ENCODE measurements around the gene VIT.

The VIT gene, protein sequence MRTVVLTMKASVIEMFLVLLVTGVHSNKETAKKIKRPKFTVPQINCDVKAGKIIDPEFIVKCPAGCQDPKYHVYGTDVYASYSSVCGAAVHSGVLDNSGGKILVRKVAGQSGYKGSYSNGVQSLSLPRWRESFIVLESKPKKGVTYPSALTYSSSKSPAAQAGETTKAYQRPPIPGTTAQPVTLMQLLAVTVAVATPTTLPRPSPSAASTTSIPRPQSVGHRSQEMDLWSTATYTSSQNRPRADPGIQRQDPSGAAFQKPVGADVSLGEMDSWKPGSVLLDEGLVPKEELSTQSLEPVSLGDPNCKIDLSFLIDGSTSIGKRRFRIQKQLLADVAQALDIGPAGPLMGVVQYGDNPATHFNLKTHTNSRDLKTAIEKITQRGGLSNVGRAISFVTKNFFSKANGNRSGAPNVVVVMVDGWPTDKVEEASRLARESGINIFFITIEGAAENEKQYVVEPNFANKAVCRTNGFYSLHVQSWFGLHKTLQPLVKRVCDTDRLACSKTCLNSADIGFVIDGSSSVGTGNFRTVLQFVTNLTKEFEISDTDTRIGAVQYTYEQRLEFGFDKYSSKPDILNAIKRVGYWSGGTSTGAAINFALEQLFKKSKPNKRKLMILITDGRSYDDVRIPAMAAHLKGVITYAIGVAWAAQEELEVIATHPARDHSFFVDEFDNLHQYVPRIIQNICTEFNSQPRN

DNA sequence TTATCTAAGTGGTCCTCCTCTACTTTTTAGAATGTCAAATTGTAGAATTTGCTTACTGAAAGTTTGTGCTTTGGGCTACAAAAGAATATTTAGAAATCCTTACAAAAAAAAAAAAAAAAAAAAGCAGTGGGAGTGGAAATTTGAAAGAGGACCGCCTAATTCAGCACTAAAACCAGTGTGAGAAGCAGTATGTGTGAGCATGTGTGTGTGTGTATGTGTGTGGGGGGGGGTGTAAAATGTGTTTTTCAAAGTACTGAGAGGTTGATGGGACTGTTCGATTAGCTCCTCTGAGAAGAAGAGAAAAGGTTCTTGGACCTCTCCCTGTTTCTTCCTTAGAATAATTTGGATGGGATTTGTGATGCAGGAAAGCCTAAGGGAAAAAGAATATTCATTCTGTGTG lies at the start of gene VIT:
VIT (plus strand) TSS at position 175 of the 400 bp plus-strand sequence. CDS start 19,664 bp downstream, outside the sequence.
- DNase-seq (ENCODE audit: low spot score), result no peak

DNA sequence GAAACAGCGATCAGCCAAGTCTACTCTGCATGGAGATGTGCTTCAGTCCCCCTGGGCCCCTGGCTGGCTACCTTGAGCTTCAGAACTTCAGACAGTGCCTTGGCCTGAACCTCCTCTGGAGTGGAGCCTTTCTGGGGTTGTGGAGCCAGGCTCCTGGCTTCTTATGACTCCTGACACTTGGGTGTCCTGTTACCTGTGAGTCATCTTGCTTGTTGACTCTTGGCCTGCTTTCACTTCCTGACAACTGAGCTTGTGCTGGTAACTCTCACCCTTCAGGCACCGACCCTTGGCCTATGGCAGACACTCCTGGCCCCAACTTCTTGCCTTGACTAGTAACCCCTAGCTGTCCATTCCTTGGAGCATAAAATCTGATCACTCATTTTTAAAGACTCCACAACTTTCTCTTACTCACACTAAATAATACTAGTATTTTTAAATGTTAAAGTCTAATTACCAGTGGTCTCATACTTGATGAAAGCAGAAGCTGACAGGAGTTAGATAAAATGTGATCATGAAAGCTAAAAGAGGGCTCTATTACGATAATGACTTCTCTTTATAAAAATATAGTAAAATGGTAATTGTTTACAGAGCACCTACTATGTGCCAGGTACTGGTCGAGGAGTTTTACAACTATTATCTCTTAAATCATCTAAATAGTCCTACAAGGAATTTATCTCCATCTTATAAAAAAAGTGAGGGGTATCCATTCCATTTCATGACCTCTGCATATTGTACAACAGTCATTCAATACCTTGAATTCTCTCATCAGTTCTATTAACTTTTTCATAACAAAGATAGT lies 46.3 kb upstream of the VIT start:
- no peak for DNase-seq (ENCODE audit: low spot score)

DNA sequence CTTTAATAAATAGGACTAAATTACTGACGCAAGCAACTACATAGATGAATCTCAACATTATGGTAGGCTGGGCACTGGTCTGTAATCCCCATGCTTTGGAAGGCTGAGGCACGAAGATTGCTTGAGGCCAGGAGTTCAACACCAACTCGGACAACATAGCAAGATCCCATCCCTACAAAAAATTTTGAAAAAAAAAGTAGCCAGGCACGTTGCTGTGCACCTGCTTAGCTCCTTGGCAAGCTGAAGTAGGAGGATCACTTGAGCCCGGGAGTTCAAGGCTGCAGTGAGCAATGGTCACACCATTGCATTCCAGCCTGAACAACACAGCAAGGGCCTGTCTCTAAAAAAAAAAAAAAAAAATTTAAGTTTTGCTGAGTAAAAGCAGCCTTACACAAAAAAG lies 43.4 kb upstream of the VIT start:
- no peak for DNase-seq (ENCODE audit: low spot score)

DNA sequence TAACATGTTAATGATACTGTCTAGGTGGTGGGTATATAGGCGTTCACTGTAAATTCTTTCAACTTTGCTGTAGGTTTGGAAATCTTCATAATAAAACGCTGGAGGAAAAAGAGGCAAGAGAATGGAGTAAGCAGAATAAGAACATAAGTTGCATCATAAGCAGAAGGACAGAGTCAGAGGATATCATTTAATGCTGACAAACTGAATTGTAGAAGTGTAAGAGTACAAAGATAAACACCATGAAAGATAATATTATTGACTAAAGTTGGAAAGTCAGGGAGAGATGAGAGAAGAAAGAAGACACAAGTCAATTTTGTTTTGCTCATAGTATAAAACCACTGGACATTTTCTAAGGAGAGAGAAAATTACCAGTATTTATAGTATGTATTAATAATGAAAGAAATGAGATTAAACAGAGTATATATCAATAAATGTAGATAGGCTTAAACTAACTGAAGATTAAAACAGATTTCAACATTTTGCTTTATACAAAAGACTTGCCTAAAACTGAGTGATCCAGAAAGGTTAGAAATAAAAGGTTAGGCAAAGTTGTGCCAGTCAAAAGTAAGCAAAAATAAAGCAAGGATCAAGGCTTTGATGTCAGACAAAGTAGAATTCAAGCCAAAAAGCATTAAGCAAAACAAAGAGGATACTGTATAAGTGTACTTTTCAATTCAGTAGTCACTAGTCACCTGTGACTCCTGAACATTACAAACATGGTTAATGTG lies 42.4 kb upstream of the VIT start:
- DNase-seq (ENCODE audit: low spot score), result no peak

DNA sequence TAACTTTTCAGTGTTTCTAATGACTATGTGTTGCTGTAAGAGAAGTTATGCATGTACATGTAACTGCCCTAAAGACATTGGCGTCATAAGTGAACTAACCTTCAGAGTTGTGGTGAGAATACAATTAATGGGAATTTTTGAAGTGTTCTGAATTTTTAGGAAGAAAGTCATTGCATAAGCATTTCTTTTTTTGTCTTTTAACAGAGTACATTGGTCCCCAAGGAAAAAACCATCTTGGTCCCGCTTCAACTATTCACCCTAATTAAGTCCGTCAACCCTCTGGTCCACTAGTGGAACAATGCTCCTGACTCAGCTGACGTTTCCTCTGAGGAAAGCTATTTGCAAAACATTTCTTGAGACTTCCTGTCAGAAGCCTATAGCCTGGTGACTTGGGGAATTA lies 41.1 kb upstream of the VIT start:
- no peak for DNase-seq (ENCODE audit: low spot score)

DNA sequence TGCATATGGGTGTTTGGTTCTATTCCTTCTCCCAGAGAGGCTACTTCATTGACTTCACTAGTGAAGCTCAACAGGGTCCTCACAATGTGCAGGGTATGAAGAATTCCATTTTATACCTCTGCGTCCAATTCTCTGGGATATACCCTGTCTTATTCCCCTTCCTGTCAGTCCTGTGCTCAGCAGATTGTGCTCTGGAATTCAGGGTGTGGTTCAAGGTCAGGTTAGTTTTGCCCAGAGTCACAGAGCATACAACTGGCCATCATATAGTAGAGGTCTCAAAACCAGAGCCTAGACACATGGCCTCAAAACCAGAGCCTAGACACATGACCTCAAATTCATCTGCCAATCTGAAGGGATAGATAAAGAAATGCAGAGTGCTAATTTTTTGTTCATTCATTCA lies 38.8 kb upstream of the VIT start:
- DNase-seq (ENCODE audit: low spot score), result no peak

DNA sequence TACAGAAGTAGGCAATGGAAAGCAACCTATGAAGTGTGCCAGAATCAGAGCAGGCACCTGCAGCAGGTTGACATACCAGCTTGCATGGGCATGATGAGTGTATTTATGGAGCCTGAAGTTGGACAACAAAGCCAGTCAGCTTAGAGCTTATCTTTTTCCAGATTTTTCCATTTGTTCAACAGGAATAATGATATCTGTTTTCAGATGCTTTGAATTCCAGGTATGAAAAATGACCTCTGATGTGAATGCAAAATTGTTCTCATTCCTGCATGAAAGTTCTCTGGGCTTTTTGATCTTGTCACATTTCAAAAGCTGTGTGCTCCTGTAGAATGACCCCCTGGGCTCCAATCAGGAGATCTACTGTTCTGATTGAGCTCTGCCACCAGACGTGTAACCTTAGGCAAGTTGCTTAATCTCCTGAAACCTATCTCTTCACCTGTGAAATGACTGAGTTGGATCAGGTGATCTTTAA lies 38.2 kb upstream of the VIT start:
- DNase-seq (ENCODE audit: low spot score), result no peak

DNA sequence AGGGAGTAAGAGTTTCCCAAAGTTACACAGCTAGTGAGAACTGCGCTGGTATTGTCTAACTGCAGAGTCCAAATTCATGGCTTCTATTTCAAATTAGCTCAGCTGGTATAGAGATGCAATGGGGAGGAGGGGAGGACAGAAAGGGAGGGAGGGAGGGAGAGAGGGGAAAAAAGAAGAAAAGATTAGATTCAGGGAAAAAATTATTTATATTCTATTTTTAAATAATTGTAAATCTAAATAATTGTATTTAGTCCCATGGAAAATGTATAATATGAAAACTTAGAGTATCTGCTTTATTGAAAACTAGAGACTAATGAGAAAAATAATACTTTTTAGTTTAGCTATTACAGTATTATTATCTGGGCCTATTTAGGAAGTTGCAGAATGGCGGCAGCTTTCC lies 37.3 kb upstream of the VIT start:
- DNase-seq (ENCODE audit: low spot score), result no peak

DNA sequence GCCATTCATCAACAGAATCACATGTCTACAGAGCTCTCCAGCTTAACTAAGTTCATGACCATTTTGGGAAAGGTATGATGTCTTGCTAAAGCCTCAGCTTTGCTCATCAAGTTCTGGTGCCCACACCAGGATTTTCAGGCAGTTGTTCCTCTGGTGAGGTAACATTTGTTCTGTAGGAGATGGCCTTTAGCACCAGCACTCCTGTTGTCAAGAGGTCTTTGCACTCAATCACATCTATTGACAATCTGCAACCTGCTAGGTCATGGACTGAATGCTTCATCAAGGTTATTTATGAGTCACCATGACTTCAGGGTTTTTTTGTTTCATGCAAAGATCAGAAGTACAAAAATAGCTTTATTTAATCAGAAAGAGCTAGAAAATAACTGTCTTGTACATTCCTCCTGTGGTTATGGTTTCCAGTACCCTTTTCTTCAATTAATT lies 36.6 kb upstream of the VIT start:
- DNase-seq (ENCODE audit: low spot score), result no peak

DNA sequence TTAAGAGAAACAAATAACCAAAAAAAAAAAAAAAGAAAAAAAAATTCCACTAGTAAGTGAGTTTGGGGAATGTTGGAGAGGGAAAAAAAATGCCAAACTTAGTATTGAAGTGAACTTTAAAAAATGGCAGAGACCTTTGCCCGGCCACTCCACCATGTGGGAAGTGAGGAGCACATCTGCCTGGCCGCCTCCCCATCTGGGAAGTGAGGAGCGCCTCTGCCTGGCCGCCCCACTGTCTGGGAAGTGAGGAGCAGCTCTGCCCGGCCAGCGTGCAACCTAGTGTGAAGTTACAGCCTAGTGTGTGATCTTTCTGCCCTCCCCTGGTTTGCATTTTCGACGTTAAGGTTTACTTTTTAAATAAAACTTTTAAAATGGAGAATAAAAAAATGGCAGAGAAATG lies 33.9 kb upstream of the VIT start:
- DNase-seq (ENCODE audit: low spot score), result no peak

DNA sequence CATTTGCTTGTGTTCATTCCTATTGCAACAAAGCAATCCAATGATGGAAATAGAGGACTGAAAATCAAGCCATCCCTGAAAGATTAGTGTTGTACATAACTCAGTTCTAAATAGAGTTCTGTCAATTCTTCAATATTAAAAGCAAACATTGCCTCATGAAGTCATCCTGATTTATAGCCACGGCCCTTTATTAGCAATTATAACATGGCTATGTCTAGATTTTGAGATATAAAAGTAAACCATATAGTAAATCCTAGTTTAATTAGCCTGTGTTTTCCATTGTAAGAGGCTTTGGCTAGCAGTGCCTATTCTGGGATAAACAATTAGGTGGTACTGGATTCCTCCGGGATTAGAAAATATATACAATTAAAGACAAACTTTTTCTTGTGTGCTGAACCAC lies 33.2 kb upstream of the VIT start:
- no peak for DNase-seq (ENCODE audit: low spot score)

DNA sequence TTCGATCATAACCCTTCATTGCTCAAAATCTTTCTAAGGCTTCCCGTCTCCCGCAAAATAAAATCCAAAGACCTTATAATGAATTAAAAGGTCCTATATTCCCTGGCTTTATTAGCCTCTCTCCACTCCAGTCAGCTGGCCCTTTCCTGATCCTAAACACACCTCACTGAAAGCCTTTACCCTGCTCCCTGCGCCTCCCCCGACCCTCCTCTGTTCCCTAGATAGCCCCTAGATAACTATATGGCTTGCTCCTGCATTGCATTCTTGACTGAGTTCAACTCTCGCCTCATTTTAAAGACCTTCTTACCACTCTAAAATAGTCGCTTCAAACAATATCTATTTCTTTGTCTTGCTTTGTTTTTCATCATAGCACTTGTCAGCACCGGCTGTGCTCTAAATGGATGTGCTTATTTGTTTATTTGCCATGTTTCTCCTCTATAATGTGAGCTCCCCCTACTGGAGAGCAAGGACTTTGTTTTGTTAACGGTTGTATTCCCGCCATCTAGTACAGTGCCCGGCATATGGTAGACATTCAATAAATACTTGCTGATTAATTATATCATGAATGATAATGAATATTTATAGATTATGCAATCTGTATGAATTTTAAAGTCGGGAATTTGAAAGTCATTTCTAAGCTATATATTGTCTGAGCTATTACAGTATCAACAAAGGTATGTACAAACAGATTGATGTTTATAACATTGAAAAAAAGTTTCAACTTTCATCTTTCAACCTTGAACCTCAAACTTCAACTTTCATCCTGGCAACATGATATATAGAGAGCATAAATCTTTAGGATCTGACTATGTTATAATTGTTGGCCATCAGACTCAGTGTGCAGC lies 32.4 kb upstream of the VIT start:
- DNase-seq (ENCODE audit: low spot score), result peak; percentile 37

DNA sequence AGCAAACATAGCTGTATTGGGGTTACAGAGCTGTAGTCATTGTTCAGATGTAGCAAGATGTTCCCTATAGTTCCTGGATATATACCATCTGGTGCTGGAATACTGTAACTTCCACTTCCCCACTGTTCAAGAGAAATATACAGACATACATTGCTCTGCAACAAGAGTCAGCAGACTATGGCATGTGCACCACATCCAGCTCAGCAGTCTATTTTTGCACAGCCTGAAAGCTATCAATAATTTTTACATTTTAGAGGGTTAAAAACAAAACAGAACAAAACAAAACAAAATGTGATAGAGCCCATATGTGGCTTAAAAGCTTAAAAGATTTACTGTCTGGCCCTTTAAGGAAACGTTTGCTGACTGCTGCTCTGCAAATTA lies 31.8 kb upstream of the VIT start:
- no peak for DNase-seq (ENCODE audit: low spot score)

DNA sequence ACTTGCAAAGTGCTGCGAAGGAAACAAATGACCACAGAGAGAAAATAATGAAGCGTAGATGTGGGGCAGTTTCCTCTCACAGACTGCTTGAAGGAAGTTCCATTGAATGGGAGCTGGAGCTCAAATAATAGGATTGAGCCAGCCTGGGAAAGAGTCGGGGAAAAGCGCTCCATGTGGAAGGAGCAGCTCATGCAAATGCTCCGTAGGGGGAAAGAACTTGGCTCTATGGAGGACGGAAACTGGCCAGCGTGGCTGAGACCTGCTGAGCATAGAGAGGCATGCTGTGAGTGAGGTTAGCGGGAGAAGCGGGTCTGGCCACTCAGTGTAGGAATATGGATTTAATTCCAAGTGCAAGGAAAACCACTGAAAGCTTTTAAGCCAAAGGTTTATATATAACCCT lies 28.6 kb upstream of the VIT start:
- DNase-seq (ENCODE audit: low spot score), result no peak

DNA sequence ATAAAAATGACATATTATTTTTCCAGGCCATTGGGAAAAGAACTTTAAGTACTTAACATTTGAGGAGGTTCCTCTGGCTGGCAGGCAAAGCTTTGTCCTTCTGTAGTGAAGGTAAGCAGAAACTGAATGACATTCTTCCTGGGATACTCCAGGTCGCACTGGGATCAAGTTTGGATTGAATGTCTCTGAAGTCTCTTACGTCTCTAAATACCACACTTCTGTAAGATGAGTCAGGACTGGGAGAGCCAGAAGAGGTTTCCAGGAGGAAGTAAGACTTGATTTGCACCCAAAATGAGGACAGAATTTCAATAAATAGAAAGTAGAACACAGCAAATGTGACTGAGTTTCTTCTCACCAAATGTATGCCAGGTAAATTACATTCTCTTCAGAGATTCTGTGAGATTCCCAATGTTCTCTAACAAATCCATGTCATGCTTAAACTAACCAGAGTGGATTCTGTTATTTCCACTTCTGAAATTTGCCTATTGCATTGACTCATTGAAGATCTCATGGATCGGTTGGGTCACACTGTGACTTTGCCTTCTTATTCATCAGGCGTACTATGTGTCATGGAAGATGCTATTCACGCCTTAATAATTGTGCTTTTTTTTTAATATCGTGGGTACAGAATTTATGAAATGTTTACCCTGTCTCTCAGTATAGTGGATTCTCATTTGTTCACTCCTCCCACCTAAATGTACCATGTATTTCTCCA lies 25.5 kb upstream of the VIT start:
- DNase-seq (ENCODE audit: low spot score), result no peak

DNA sequence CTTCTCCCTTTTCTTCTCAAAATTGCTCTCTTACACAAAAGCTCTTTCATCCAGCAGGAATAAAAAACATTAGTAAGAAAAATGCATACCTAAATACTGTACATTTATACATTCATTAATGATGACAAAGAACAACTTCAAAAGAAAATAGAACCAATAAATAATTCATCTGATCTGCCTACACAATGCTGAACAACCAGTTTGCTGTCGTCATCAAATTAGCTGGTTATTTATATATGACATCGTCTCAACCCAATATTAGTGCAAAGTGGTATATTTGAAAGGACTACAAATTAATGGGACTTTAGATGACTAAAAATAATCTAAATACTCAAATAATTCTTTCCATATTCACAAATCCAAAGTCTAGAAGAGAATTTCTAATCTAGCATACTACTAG lies 24.8 kb upstream of the VIT start:
- DNase-seq (ENCODE audit: low spot score), result no peak

DNA sequence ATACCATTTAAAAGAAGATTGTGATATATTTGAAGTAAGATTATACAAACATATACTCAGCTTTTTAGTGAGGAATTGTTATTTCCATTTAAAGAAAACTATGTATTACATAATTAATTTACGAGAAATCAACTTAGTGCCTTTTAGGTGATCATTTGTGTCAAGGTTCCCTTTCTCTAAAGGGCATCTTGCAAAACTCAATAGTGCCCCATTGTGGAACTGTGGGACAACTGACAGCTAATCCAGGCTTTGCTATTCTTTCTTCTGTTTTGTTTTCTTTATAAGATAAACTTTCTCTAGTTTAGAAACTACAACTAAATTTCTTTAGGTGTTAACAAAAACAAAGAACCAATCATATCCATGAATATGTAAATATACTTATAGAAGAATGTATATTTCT lies 24.3 kb upstream of the VIT start:
- no peak for DNase-seq (ENCODE audit: low spot score)

DNA sequence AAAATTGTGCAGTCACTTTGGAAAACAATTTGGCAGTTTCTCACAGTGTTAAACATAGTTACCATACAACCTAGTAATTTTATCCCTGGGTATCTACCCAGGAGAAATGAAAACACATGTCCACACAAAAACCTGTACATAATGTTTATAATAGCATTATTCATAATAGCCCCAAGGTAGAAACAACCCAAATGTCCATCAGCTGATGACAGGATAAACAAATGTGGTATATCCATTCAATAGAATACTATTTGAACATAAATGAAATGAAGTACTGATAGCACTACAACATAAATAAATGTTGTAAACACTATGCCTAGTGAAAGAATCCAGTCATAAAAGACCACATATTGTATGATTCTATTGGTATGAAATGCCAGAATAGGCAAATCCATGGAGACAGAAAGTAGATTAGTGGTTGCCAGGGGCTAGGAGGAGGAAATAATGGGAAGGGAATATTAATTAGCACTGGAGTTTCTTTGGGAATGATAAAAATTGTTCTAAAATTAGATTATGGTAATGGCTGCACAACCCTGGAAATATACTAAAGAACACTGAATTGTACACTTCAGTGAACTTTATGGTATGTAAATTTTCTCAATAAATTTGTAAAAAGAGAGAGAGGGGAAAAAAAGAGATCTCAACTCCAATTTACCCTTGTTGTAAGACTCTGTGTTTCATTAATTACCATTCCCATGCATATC lies 20.8 kb upstream of the VIT start:
- DNase-seq (ENCODE audit: low spot score), result no peak

DNA sequence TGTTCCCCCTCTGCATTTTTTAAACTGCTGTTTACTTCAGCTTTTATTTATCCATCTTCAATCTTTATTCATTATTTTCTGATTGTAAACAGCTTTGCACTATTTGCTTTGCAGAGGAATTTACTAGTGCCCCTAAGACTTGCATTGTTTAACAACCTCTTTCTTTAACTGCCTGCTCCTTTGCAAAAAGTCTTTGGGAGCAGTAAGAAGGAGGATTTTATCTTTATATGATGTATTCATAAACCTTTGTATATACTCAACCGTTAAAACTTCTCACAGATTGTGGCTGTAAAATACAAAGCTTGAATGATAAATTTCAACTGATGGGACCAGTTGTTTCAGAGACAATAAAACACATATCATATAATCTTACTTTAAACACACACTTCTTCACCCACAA lies 20.1 kb upstream of the VIT start:
- no peak for DNase-seq (ENCODE audit: low spot score)

DNA sequence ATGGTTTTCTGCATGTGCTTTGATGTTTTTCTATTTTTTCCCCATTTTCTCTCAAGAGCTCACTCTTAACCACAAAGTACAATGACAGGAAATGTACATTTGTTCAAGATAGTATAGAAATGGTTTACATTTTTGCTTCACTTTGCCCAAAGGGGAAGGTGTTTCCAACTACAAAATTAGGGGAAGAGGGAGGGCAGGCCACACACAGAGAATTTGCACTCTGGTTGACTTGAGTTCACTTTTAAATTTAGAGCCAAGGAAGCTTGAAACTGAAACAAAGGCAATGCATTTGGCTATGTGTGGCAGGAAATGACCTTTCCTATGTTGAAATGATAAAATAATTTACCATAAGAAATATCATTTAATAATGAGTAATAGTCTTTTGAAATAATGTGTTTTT lies 19.1 kb upstream of the VIT start:
- no peak for DNase-seq (ENCODE audit: low spot score)

All from CD4-positive, alpha-beta T cell treated with Interleukin-6 at 100 ng/mL for 8 hours (primary cell).